ENCODE data around the gene NCSTN.

The NCSTN gene
- 31.8 to 60.4 (median 40.1) reads per million in 3 donors for total RNA-seq

- peaks cover 16% of the 10 kb centered on the region for H3K4me1 ChIP-seq (ENCODE audit: control insufficient read depth, insufficient read depth, low read length, poor library complexity, severe bottlenecking)
- H3K27me3 ChIP-seq (replicated peaks; ENCODE audit: control insufficient read depth, insufficient read depth, low read length, poor library complexity, severe bottlenecking) = no peaks in the 10 kb centered on the region
- peak within 1 kb of the TSS; percentile 93 for H3K27ac ChIP-seq (ENCODE audit: insufficient read depth, low read length, poor library complexity, severe bottlenecking)
- peak; percentile 82 to 88 (median 83) for DNase-seq
- H3K36me3 ChIP-seq (ENCODE audit: control insufficient read depth, insufficient read depth, low read length) = peaks cover 29% of the 10 kb centered on the region
- H3K9me3 ChIP-seq (ENCODE audit: control insufficient read depth, low read length) = no peaks in the 10 kb centered on the region
- H3K4me3 ChIP-seq (ENCODE audit: insufficient read depth, low read depth, low read length, poor library complexity, severe bottlenecking) = peak within 1 kb of the TSS; percentile 91
Measured at GRCh38 chr1:160342953-160343869, at the start of gene NCSTN, which contains the start of gene COPA. TSS of gene NCSTN (plus strand) at chr1:160343383. CDS start at chr1:160343397, 14 bp downstream. TSS of gene COPA (minus strand) at chr1:160343250. CDS start at chr1:160343170, 80 bp downstream.

- no peaks in the 10 kb centered on the region for H3K4me1 ChIP-seq (ENCODE audit: control insufficient read depth, insufficient read depth, low read length, poor library complexity, severe bottlenecking)
- DNase-seq = no peak
- H3K27me3 ChIP-seq (replicated peaks; ENCODE audit: control insufficient read depth, insufficient read depth, low read length, poor library complexity, severe bottlenecking) = no peaks in the 10 kb centered on the region
- H3K27ac ChIP-seq (ENCODE audit: insufficient read depth, low read length, poor library complexity, severe bottlenecking) = no peak overlapping the region
- H3K36me3 ChIP-seq (ENCODE audit: control insufficient read depth, insufficient read depth, low read length) = peaks cover 85% of the 10 kb centered on the region
- H3K4me3 ChIP-seq (ENCODE audit: insufficient read depth, low read depth, low read length, poor library complexity, severe bottlenecking) = no peak overlapping the region
- H3K9me3 ChIP-seq (ENCODE audit: control insufficient read depth, low read length) = no peaks in the 10 kb centered on the region
Measured at GRCh38 chr1:160296036-160296435, 47.1 kb upstream of the NCSTN start.

DNA sequence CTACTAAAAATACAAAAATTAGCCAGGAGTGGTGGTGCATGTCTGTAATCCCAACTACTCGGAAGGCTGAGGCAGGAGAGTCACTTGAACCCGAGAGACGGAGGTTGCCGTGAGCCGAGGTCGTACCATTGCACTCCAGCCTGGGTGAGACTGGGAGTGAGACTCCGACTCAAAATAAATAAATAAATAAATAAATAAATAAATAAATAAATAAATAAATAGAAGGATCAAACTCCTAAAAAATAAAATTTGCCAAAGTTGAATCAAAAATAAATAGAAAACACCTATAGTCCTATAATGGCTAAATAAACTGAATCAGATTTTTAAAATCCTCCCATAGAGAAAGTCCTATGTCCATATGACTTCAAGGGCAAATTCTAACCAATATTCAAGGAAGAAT, 43.0 kb upstream of the NCSTN start:
- Histone ChIP-seq H3K27me3 (replicated peaks; ENCODE audit: control insufficient read depth, insufficient read depth, low read length, poor library complexity, severe bottlenecking) (no peaks in the 10 kb centered on the region), H3K36me3 (ENCODE audit: control insufficient read depth, insufficient read depth, low read length) (peaks cover 66% of the 10 kb centered on the region), H3K27ac (ENCODE audit: insufficient read depth, low read length, poor library complexity, severe bottlenecking) (no peak overlapping the region), H3K4me1 (ENCODE audit: control insufficient read depth, insufficient read depth, low read length, poor library complexity, severe bottlenecking) (no peaks in the 10 kb centered on the region), H3K4me3 (ENCODE audit: insufficient read depth, low read depth, low read length, poor library complexity, severe bottlenecking) (no peak overlapping the region), H3K9me3 (ENCODE audit: control insufficient read depth, low read length) (no peaks in the 10 kb centered on the region)
- DNase-seq = no peak

DNA sequence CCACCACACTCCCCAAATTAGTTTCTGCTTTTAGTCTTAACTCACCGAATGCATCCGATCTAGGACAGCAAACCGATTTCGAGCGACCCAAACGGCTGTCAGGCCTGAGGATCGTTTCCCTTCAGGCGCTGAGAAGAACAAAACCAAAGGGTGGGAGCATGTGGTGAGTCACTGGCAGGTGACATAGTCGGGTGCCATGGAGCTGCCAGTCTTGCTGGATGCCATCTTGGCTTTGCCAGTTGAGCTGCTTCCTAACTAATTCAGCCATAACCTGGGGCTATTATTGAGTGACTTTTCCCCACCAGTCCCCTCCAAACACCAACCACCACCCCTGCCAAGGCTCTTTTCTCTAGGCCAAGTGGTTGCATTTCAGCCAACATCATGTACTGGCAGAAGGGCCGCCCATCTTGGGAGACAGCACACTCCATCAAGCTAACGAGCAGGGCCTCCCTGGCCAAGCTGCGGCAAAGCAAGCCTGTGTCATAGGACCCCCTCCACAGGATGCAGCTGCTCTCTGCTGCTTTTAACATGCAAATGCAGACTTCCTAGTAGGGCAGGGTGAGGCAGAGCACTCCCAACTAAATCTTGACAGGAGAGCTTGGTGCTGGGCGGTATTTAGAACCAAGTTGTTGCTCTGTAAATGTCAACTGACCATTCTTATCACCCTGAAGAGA, 35.9 kb upstream of the NCSTN start:
- H3K36me3 ChIP-seq (ENCODE audit: control insufficient read depth, insufficient read depth, low read length) = peaks cover 84% of the 10 kb centered on the region
- H3K4me1 ChIP-seq (ENCODE audit: control insufficient read depth, insufficient read depth, low read length, poor library complexity, severe bottlenecking) = no peaks in the 10 kb centered on the region
- no peak for DNase-seq
- H3K27me3 ChIP-seq (replicated peaks; ENCODE audit: control insufficient read depth, insufficient read depth, low read length, poor library complexity, severe bottlenecking) = no peaks in the 10 kb centered on the region
- no peak overlapping the region for H3K27ac ChIP-seq (ENCODE audit: insufficient read depth, low read length, poor library complexity, severe bottlenecking)
- H3K9me3 ChIP-seq (ENCODE audit: control insufficient read depth, low read length) = no peaks in the 10 kb centered on the region
- no peak overlapping the region for H3K4me3 ChIP-seq (ENCODE audit: insufficient read depth, low read depth, low read length, poor library complexity, severe bottlenecking)

DNA sequence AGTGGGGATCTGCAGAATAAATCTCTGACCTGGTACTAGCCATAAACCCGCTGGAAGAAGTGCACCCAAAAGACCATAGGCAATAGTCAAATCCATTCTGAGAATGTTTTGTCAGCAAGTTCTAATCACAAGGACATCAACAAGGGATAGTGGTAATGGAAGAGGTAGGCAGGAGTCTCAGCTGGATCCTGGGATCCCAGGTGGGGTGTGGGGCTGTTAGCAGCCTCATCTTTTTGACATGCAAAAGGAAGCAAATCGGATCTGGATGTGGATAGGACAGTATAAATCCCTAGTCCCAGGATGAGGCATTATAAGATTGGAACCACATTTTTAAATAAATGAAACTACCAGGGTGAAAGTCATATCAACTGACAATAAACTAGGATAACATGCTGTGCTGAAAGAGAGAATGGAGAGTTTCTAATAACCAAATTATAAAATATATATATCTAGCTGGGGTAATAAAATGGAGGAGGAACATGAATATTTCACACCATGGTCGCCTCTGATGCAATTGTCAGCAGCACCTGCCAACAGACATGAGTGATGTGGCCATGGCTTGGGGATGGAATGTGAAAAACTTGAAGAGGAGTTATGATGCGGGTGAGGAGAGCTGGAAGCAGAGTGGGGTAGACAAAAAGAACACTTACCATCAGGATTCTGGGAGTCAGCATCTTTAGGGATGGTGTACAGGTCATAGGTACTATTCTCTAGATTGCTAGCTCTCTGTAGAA, 34.6 kb upstream of the NCSTN start:
- Histone ChIP-seq H3K27me3 (replicated peaks; ENCODE audit: control insufficient read depth, insufficient read depth, low read length, poor library complexity, severe bottlenecking) (no peaks in the 10 kb centered on the region), H3K36me3 (ENCODE audit: control insufficient read depth, insufficient read depth, low read length) (peaks cover 88% of the 10 kb centered on the region)
- DNase-seq = no peak

GRCh38 chr1:160309185-160309557, 34.0 kb upstream of the NCSTN start:
- no peak for DNase-seq
- Histone ChIP-seq H3K4me3 (ENCODE audit: insufficient read depth, low read depth, low read length, poor library complexity, severe bottlenecking) (no peak overlapping the region), H3K36me3 (ENCODE audit: control insufficient read depth, insufficient read depth, low read length) (peaks cover 87% of the 10 kb centered on the region), H3K27ac (ENCODE audit: insufficient read depth, low read length, poor library complexity, severe bottlenecking) (no peak overlapping the region), H3K27me3 (replicated peaks; ENCODE audit: control insufficient read depth, insufficient read depth, low read length, poor library complexity, severe bottlenecking) (no peaks in the 10 kb centered on the region), H3K4me1 (ENCODE audit: control insufficient read depth, insufficient read depth, low read length, poor library complexity, severe bottlenecking) (no peaks in the 10 kb centered on the region), H3K9me3 (ENCODE audit: control insufficient read depth, low read length) (no peaks in the 10 kb centered on the region)

More for the DNA sequence above, 34.6 kb upstream of the NCSTN start:
- no peaks in the 10 kb centered on the region for H3K9me3 ChIP-seq (ENCODE audit: control insufficient read depth, low read length)
- no peaks in the 10 kb centered on the region for H3K4me1 ChIP-seq (ENCODE audit: control insufficient read depth, insufficient read depth, low read length, poor library complexity, severe bottlenecking)
- H3K27ac ChIP-seq (ENCODE audit: insufficient read depth, low read length, poor library complexity, severe bottlenecking) = no peak overlapping the region
- H3K4me3 ChIP-seq (ENCODE audit: insufficient read depth, low read depth, low read length, poor library complexity, severe bottlenecking) = no peak overlapping the region

DNA sequence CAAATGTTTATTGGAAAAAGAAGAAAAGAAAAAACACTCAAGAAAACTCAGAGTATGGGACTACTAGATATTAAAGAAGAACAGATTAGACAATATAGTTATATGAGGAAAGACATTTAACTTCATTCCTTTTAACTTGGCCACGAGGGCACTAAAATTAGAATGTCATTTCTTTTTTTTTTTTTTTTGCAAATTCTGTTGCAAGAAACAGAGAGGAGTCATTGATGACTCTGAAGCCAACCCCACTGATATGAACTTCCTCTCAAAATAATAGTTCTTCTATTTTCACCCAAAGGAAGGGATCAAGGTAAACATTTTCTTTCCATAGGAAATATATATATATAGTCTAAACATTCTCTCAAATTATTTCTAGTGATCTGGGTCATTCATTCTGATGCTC, 33.6 kb upstream of the NCSTN start:
- Histone ChIP-seq H3K27ac (ENCODE audit: insufficient read depth, low read length, poor library complexity, severe bottlenecking) (no peak overlapping the region), H3K4me1 (ENCODE audit: control insufficient read depth, insufficient read depth, low read length, poor library complexity, severe bottlenecking) (no peaks in the 10 kb centered on the region), H3K9me3 (ENCODE audit: control insufficient read depth, low read length) (no peaks in the 10 kb centered on the region), H3K36me3 (ENCODE audit: control insufficient read depth, insufficient read depth, low read length) (peaks cover 85% of the 10 kb centered on the region), H3K27me3 (replicated peaks; ENCODE audit: control insufficient read depth, insufficient read depth, low read length, poor library complexity, severe bottlenecking) (no peaks in the 10 kb centered on the region), H3K4me3 (ENCODE audit: insufficient read depth, low read depth, low read length, poor library complexity, severe bottlenecking) (no peak overlapping the region)
- DNase-seq = no peak

- H3K36me3 ChIP-seq (ENCODE audit: control insufficient read depth, insufficient read depth, low read length) = peaks cover 77% of the 10 kb centered on the region
- no peaks in the 10 kb centered on the region for H3K27me3 ChIP-seq (replicated peaks; ENCODE audit: control insufficient read depth, insufficient read depth, low read length, poor library complexity, severe bottlenecking)
- no peak for DNase-seq
- H3K4me1 ChIP-seq (ENCODE audit: control insufficient read depth, insufficient read depth, low read length, poor library complexity, severe bottlenecking) = no peaks in the 10 kb centered on the region
- no peaks in the 10 kb centered on the region for H3K9me3 ChIP-seq (ENCODE audit: control insufficient read depth, low read length)
- no peak overlapping the region for H3K4me3 ChIP-seq (ENCODE audit: insufficient read depth, low read depth, low read length, poor library complexity, severe bottlenecking)
- no peak overlapping the region for H3K27ac ChIP-seq (ENCODE audit: insufficient read depth, low read length, poor library complexity, severe bottlenecking)
Measured at GRCh38 chr1:160315359-160315758, 27.8 kb upstream of the NCSTN start.

DNA sequence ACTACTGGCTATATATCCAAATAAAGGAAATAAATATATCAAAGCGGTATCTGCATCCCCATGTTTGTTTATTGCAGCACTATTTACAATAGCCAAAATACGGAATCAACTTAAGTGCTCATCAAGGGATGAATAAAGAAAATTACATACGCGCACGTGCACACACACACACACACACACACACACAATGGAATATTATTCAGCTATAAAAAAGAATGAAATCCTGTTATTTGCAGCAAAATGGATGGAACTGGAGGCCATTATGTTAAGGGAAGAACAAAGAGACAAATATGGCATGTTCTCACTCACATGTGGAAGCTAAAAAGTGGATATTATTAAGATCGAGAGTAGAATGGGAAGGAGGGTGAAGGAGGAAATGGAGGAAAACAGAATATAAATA, 20.4 kb upstream of the NCSTN start:
- H3K4me1 ChIP-seq (ENCODE audit: control insufficient read depth, insufficient read depth, low read length, poor library complexity, severe bottlenecking) = no peaks in the 10 kb centered on the region
- H3K27me3 ChIP-seq (replicated peaks; ENCODE audit: control insufficient read depth, insufficient read depth, low read length, poor library complexity, severe bottlenecking) = no peaks in the 10 kb centered on the region
- peaks cover 52% of the 10 kb centered on the region for H3K36me3 ChIP-seq (ENCODE audit: control insufficient read depth, insufficient read depth, low read length)
- H3K4me3 ChIP-seq (ENCODE audit: insufficient read depth, low read depth, low read length, poor library complexity, severe bottlenecking) = no peak overlapping the region
- no peak for DNase-seq
- no peak overlapping the region for H3K27ac ChIP-seq (ENCODE audit: insufficient read depth, low read length, poor library complexity, severe bottlenecking)
- no peaks in the 10 kb centered on the region for H3K9me3 ChIP-seq (ENCODE audit: control insufficient read depth, low read length)

All from effector memory CD4-positive, alpha-beta T cell (primary cell).